ENCODE measurements around the gene CHI3L1.

DNA sequence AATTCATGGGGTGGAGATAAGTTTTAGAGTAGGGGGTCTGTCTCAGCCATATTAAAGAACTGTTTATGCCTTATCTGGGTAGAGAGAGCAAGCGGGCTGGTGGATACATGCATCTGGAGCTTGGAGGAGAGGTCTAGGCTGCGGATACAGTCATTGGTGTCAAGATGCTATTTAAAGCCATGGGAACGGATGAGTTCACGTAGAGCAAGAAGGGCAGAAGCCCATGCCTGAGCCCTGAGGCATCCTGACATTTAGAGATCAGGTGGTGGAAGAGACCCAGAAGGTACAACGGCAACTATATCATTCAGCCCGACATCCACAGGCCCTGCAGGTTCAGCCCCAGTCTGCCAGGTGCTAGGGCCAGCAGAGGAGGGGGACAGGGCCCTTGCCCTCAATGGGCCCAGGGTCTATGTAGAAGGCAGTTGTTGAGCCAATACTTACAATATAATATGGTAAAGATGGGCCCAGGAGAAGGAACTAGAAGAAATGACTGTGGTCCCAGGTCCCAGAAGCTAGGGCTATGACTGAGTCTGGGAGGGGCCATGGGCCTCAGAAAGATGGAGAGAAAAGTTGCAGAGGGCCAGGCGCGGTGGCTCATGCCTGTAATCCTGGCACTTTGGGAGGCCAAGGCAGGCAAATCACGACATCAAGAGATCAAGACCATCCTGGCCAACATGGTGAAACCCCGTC is 15.2 kb upstream of the CHI3L1 start:
- TF ChIP-seq, protein P1, sequence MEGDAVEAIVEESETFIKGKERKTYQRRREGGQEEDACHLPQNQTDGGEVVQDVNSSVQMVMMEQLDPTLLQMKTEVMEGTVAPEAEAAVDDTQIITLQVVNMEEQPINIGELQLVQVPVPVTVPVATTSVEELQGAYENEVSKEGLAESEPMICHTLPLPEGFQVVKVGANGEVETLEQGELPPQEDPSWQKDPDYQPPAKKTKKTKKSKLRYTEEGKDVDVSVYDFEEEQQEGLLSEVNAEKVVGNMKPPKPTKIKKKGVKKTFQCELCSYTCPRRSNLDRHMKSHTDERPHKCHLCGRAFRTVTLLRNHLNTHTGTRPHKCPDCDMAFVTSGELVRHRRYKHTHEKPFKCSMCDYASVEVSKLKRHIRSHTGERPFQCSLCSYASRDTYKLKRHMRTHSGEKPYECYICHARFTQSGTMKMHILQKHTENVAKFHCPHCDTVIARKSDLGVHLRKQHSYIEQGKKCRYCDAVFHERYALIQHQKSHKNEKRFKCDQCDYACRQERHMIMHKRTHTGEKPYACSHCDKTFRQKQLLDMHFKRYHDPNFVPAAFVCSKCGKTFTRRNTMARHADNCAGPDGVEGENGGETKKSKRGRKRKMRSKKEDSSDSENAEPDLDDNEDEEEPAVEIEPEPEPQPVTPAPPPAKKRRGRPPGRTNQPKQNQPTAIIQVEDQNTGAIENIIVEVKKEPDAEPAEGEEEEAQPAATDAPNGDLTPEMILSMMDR (IDR thresholded peaks at IDR 0.05; ENCODE audit: insufficient read depth, low read length, poor library complexity, severe bottlenecking): no peak
- no peak for TF ChIP-seq EZH2phosphoT487 (conservative IDR thresholded peaks at IDR 0.05; ENCODE audit: low read length)

Measured in SU-DHL-6 (cell line).